ENCODE data around the gene TSPO. TPM values are rescaled to one million over a fixed set of nuclear protein-coding genes. Genes with fewer than 3 reads are reported as not detected.

The TSPO gene
- total and polyA plus RNA-seq, 3 donors from 2014 or later, result 42.8 to 92.5 (median 68.7) TPM

- WGBS, 2 donors, result 92 to 93% methylated on average over 10 of the region's 10 CpGs
- DNase-seq, result no peak
- Histone ChIP-seq H3K4me3 (no peak overlapping the region), H3K36me3 (ENCODE audit: low read depth, missing control alignments) (no peaks in the 10 kb centered on the region), H3K9me3 (no peaks in the 10 kb centered on the region), H3K4me1 (peaks cover 13% of the 10 kb centered on the region), H3K27me3 (no peaks in the 10 kb centered on the region), H3K27ac (peak overlapping the region; percentile 57 to 70)
- no peak for TF ChIP-seq POLR2A (IDR thresholded peaks at IDR 0.05)
- no peak for TF ChIP-seq CTCF (IDR thresholded peaks at IDR 0.05)
- intact Hi-C loops (cut with DNase I; ENCODE audit: low total_unique reads), result no loop called here
Measured at GRCh38 chr22:43202326-43202725, 51.0 kb downstream of the TSPO start.

GRCh38 chr22:43202756-43203410 lies 51.5 kb downstream of the TSPO start:
- Histone ChIP-seq H3K27me3 (no peaks in the 10 kb centered on the region), H3K4me1 (peaks cover 13% of the 10 kb centered on the region), H3K4me3 (no peak overlapping the region), H3K27ac (peak overlapping the region; percentile 57 to 70), H3K36me3 (ENCODE audit: low read depth, missing control alignments) (no peaks in the 10 kb centered on the region), H3K9me3 (no peaks in the 10 kb centered on the region)
- WGBS, 2 donors, result 38 to 67% methylated on average over 5 to 13 of the region's 13 CpGs
- intact Hi-C loops (cut with DNase I; ENCODE audit: low total_unique reads), result no loop called here
- TF ChIP-seq CTCF (IDR thresholded peaks at IDR 0.05) (no peak), POLR2A (IDR thresholded peaks at IDR 0.05) (no peak)
- no peak for DNase-seq

- WGBS, 2 donors, result 39 to 52% methylated on average over 13 to 20 of the region's 20 CpGs
- no peaks in the 10 kb centered on the region for H3K27me3 ChIP-seq
- intact Hi-C loops (cut with DNase I; ENCODE audit: low total_unique reads), result no loop called here
- no peak overlapping the region for H3K4me3 ChIP-seq
- no peak for TF ChIP-seq POLR2A (IDR thresholded peaks at IDR 0.05)
- no peak for TF ChIP-seq CTCF (IDR thresholded peaks at IDR 0.05)
- peak; percentile 87 for DNase-seq
- no peaks in the 10 kb centered on the region for H3K36me3 ChIP-seq (ENCODE audit: low read depth, missing control alignments)
- no peaks in the 10 kb centered on the region for H3K9me3 ChIP-seq
- H3K27ac ChIP-seq, result peak overlapping the region; percentile 6 to 36
- peaks cover 13% of the 10 kb centered on the region for H3K4me1 ChIP-seq
Measured at GRCh38 chr22:43203471-43203981, 52.2 kb downstream of the TSPO start.

GRCh38 chr22:43205261-43205691 lies 53.9 kb downstream of the TSPO start:
- intact Hi-C loops (cut with DNase I; ENCODE audit: low total_unique reads), result no loop called here

More at GRCh38 chr22:43205261-43205691, 53.9 kb downstream of the TSPO start:
- H3K36me3 ChIP-seq (ENCODE audit: low read depth, missing control alignments), result no peaks in the 10 kb centered on the region
- no peaks in the 10 kb centered on the region for H3K9me3 ChIP-seq
- H3K4me1 ChIP-seq, result peaks cover 13% of the 10 kb centered on the region
- 92 to 94% methylated on average over 7 of the region's 9 CpGs for WGBS, 2 donors
- no peaks in the 10 kb centered on the region for H3K27me3 ChIP-seq
- DNase-seq, result no peak
- no peak overlapping the region for H3K4me3 ChIP-seq
- H3K27ac ChIP-seq, result no peak overlapping the region
- TF ChIP-seq POLR2A (IDR thresholded peaks at IDR 0.05) (no peak), CTCF (IDR thresholded peaks at IDR 0.05) (no peak)
